KOPT-K1 (cell line): ENCODE measurements around the gene MIXL1.

Experiments used
- H3K27ac ChIP-seq: fragments of 200-600 bp; sonication (generic); 2 replicates; pipeline ENCODE4 v1.5.1; 2016; ENCODE audit warnings: antibody characterized with exemption, mild to moderate bottlenecking, low read depth, low read length; ENCODE audit not compliant: poor library complexity, severe bottlenecking
- H3K36me3 ChIP-seq: fragments of 200-600 bp; sonication (generic); 2 replicates; pipeline ENCODE4 v1.5.1; 2017; ENCODE audit warnings: antibody characterized with exemption, mild to moderate bottlenecking, low read length, moderate library complexity; ENCODE audit not compliant: insufficient read depth
- H3K9me3 ChIP-seq: fragments of 200-600 bp; sonication (generic); 2 replicates; pipeline ENCODE4 v1.5.1; 2017; ENCODE audit warnings: antibody characterized with exemption, low read length, mild to moderate bottlenecking; ENCODE audit not compliant: insufficient read depth, poor library complexity, severe bottlenecking

Gene MIXL1

DNA sequence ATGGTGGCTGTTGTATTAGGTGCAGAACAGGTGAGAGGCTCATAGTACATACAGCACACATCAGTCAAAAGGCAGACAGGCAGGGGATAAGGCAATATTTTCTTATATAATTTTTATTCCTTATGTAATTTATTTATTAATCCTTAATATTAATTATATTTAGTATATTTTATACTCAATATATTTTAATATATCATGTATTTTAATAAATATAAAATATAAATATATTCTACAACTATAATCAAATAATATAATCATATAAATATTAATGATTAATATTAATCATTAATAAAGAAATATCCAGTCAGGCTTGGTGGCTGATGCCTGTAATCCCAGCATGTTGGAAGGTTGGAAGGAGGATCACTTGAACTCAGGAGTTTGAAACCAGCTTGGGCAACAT lies 19.3 kb upstream of the MIXL1 start:
- Histone ChIP-seq H3K27ac (no peak overlapping the region), H3K36me3 (no peaks in the 10 kb centered on the region), H3K9me3 (no peaks in the 10 kb centered on the region)

DNA sequence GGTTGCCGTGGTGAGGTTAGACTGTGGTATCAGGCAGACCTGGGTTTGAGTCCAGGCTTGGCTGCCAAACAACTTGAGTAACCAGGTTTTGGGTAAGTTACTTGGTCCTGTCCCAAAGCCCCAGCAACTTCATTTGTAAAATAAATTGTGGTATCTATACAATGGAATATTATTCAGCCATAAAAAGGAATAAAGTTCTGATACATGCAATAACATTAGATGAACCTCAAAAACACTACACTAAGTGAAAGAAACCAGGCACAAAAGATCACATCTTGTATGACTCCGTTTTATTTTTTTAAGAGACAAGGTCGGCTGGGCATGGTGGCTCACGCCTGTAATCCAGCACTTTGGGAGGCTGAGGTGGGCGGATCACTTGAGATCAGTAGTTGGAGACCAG lies 16.4 kb upstream of the MIXL1 start:
- Histone ChIP-seq H3K9me3 (no peaks in the 10 kb centered on the region), H3K36me3 (no peaks in the 10 kb centered on the region), H3K27ac (no peak overlapping the region)

DNA sequence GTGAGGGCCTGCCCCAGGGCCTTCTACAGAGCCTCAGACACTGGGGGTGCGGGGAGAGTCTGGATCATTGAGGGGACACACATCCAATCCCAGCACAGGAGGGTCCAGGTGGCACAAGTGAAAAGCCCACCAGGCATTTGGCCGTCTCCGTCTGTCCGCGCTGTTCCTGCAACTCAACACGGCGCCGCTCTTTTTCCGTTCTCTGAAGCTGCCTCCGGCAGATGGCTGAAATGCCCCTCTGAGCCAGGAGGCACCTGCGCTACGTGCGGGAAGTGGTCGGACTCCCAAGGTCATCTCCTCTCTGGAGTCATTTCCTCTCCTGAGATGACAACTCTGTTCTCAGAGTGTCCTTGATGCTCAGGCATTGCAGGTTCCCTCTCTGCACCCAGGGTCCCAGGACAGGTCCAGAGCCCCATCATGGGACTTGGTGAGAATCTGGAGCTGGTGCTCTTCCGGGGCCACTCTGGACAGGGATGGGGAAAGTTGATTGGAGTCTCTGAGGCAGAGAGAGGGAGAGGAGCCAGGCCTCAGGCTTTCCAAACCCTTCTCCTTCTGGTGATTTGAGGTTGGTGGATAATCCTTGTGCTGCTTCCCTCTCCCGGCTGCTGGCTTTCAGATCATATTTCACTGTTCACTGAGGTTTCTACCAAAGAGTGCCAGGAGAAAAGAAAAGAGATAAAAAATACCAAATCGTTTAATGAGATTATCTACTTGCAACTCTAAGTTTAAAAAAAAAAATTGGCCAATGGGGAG lies 14.0 kb upstream of the MIXL1 start:
- H3K27ac ChIP-seq = no peak overlapping the region
- H3K36me3 ChIP-seq = no peaks in the 10 kb centered on the region
- H3K9me3 ChIP-seq = no peaks in the 10 kb centered on the region

DNA sequence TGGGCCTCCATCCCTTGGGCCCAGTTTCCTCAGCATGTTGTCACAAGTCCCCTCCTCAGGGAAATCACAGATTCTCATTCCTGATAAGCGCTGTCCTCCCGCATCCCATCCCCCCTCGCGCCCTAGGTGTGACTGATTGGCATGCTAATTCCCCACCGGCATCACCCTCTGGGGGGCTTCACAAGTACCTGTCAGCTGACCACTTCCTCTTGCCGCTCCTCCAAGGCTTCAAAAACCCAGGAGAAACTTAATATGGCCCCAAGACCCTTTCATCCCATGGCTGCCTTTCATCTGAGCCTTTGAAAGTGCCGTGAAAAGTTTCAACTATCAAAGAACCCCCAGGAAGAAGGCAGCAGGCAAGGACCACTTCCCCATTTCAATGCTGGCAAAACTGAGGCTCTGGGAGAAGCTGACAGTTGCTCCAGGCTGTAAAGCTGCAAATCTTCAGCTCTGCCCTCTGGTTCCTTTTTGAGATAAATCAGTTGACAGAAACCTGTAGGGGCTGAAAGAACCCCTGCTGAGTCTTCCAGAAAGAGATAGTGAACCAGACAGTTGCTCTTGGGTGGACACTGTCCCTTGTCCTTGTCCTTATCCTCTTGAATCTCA lies 12.8 kb upstream of the MIXL1 start:
- no peak overlapping the region for H3K27ac ChIP-seq
- H3K36me3 ChIP-seq = no peaks in the 10 kb centered on the region
- no peaks in the 10 kb centered on the region for H3K9me3 ChIP-seq

DNA sequence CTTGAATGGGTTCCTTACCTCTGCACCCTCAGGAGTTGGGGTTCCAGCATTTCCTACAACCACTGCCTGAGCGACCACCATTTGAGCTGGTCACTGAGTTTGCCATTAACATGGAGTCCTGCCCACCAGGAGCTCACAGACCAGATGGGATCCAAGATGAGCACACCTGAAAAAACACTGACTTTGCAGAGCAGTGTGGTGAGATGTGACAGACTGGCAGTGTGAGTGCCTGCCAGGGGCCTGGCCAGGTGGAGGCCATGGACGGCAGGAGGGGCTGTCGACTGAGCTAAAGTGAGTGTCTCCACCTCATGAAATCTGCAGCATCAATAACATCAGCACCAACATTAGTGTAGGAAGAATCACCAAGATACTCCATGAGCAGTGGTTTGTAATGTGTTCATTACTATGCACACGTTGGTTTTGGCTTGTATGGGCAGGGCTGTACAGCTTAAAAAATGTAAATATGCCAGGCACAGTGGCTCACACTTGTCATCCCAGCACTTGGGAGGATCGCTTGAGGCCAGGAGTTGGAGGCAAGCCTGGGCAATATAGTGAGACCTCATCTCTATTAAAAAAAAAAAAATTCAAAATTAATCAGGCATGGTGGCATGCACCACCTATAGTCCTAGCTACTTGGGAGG lies 12.2 kb upstream of the MIXL1 start:
- Histone ChIP-seq H3K9me3 (no peaks in the 10 kb centered on the region), H3K36me3 (no peaks in the 10 kb centered on the region), H3K27ac (no peak overlapping the region)

DNA sequence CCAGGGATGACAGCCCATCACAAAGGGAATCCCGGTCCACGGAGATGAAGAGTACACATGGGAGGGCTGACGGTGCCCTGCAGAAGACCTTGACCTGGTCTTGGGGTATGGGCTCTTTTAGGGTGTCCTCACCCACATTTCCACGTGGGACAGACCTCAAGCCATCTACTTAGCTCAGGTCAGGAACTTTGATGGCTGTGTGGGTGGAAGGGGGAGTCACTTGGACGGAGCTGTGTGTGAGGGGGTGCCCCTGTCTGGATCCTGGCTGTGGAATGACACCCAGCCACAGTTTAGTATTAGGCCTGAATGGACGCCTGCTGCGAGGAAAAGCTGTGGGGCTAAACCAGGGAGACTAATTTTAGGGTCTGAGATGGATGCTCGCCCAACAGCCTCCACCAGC lies 10.9 kb upstream of the MIXL1 start:
- H3K9me3 ChIP-seq = no peaks in the 10 kb centered on the region
- H3K36me3 ChIP-seq = no peaks in the 10 kb centered on the region
- no peak overlapping the region for H3K27ac ChIP-seq

- Histone ChIP-seq H3K27ac (no peak overlapping the region), H3K36me3 (no peaks in the 10 kb centered on the region), H3K9me3 (no peaks in the 10 kb centered on the region)
Measured at GRCh38 chr1:226215239-226215638, 8.2 kb upstream of the MIXL1 start.

- Histone ChIP-seq H3K9me3 (no peaks in the 10 kb centered on the region), H3K36me3 (no peaks in the 10 kb centered on the region), H3K27ac (no peak overlapping the region)
Measured at GRCh38 chr1:226216056-226216455, 7.4 kb upstream of the MIXL1 start.

DNA sequence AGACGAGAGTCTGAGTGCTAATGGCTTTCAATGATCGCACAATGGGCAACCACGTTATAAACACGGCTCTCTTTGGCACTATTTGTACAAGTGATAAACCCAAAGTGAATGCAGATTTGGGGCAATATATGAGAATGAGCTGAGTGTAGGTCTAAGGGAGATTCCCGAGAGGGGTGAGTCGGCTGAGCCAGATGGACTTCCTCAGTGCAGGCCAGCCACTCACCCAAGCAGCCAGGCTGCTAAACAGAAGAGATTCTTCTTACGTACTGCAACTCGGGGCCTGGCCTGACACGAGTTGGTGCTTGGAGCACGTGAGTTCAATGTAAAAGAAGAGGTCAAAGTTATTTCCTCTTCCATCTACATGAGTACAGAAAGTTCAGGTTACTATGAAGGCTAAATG lies 6.2 kb upstream of the MIXL1 start:
- Histone ChIP-seq H3K36me3 (no peaks in the 10 kb centered on the region), H3K27ac (no peak overlapping the region), H3K9me3 (no peaks in the 10 kb centered on the region)

- Histone ChIP-seq H3K9me3 (no peaks in the 10 kb centered on the region), H3K36me3 (no peaks in the 10 kb centered on the region), H3K27ac (no peak overlapping the region)
Measured at GRCh38 chr1:226220473-226221189, 2.8 kb upstream of the MIXL1 start.

- Histone ChIP-seq H3K36me3 (no peaks in the 10 kb centered on the region), H3K27ac (no peak overlapping the region), H3K9me3 (no peaks in the 10 kb centered on the region)
Measured at GRCh38 chr1:226222686-226223085, 778 bp upstream of the MIXL1 start.

DNA sequence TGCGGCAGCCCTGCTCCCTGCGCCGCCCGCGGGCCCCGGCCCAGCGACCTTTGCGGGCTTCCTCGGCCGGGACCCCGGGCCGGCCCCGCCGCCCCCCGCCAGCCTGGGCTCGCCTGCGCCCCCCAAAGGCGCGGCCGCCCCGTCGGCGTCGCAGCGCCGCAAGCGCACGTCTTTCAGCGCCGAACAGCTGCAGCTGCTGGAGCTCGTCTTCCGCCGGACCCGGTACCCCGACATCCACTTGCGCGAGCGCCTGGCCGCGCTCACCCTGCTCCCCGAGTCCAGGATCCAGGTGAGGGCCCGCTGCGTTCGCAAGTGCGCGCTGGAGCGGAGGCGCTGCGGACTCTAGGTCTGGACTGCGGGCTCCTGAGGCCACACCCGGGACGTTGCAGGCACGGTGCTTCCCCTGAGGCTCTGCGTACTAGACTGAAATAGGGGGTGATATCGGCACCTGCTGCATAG lies 351 bp downstream of the MIXL1 start:
- no peaks in the 10 kb centered on the region for H3K9me3 ChIP-seq
- H3K36me3 ChIP-seq = peaks cover 7% of the 10 kb centered on the region; the same call in 1 of the 2 replicates
- H3K27ac ChIP-seq = no peak overlapping the region

DNA sequence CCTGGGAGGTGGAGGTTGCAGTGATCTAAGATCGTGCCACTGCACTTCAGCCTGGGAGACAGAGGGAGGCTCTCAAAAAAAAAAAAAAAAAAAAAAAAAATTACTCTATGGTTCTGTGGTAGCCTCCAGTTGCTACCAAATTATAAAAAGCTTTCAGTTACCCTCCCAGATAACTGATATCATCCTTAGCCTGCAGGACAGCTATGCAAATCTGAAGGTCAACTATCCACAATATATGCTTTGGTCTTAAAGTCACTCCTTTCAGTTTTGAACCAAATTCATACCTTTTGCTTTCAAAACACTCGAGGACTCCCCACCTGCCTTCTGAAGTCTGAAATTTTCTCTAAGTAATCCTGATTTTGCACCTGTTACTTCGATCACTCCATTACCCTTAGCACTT lies 3.1 kb downstream of the MIXL1 start:
- peaks cover 32% of the 10 kb centered on the region for H3K36me3 ChIP-seq
- no peak overlapping the region for H3K27ac ChIP-seq

DNA sequence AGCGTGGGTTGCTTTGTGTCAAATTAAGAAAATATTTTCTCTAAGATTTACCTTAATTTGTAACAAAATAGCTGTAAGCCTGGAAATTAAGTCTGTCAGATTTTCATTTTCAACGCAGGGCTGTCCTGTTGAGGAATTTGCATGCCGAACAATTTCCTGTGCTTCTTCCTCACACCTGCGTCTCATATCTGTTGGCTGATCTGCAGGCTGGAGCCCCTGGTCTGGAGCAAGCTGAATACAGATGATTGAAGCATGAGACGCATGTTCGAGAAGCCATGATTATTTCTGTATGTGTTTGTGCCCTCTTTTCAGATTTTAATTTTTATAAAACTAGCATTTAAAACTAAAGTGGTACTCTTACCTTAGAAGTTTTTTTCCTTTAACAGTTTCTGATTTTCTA lies 9.8 kb downstream of the MIXL1 start:
- Histone ChIP-seq H3K36me3 (peaks cover 94% of the 10 kb centered on the region), H3K27ac (no peak overlapping the region), H3K9me3 (no peaks in the 10 kb centered on the region)

More for the DNA sequence above, 3.1 kb downstream of the MIXL1 start:
- H3K9me3 ChIP-seq = no peaks in the 10 kb centered on the region

DNA sequence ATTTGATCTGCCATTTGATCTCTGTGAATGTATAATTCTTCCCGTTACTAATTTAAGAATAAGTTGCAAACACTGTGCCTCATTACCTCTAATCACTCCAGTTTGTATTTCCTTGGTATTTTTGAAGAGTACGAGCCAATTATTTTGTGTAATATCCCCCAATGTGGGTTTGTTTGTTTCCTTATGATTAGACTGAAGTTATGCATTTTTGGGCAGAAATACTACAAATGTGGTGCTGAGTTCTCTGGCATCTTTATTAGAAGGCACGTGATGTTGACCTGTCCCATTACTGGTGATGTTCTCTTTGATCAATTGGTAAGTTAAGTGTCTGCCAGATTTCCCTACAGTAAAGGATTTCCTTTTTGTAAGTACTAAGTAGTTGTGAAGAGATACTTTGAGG lies 10.3 kb downstream of the MIXL1 start:
- H3K27ac ChIP-seq = no peak overlapping the region

More for the DNA sequence above, 10.3 kb downstream of the MIXL1 start:
- H3K9me3 ChIP-seq = no peaks in the 10 kb centered on the region
- peaks cover 94% of the 10 kb centered on the region for H3K36me3 ChIP-seq
